IMR-90 (cell line): ENCODE results near the gene BPTF. TPM values are rescaled to one million over a fixed set of nuclear protein-coding genes. Genes with fewer than 3 reads are reported as not detected.
A peak's percentile ranks its signal among the peaks of the same experiment; 100 is the strongest.

Experiments used
- ATAC-seq: fragments of 200-7000 bp; cut with Tn5 transposase; 2 replicates; pipeline ENCODE4 v1.9.1; 2020; ENCODE audit warnings: low read depth, mild to moderate bottlenecking, moderate library complexity
- BruUV-seq: library from RNA; stranded (reverse); fragments of 400-500 nt; replicated peaks from 2 replicates; lab custom pipeline; 2021; lab: Mats Ljungman, UMichigan
- CTCF ChIA-PET: fragments of 300-600 bp; formaldehyde crosslinking; extraction: SDS; loops from one replicate; lab custom pipeline; 2021; ENCODE audit warnings: antibody characterized with exemption; lab: Yijun Ruan, JAX
- POLR2A ChIA-PET: fragments of 300-600 bp; sonication (Branson Sonifier 250); formaldehyde crosslinking; loops from one replicate; lab custom pipeline; 2022; ENCODE audit warnings: antibody characterized with exemption; ENCODE audit not compliant: unreplicated experiment; lab: Charles Lee
- DNase-seq: peaks from one replicate; pipeline ENCODE4 v3.0.0; 2013
- H2AFZ ChIP-seq: replicated peaks from 2 replicates; pipeline ENCODE3; 2013; ENCODE audit warnings: low read length, mild to moderate bottlenecking; ENCODE audit not compliant: poor library complexity
- H2AK5ac ChIP-seq: 2 replicates; pipeline ENCODE4 v1.6.1; 2013; ENCODE audit warnings: low read depth, low read length, inconsistent platforms
- H2AK9ac ChIP-seq: replicated peaks from 2 replicates; pipeline ENCODE3; 2013; ENCODE audit warnings: mild to moderate bottlenecking, low read depth, low read length, moderate library complexity; ENCODE audit not compliant: poor library complexity
- H2BK120ac ChIP-seq: 2 replicates; pipeline ENCODE4 v1.6.1; 2013; ENCODE audit warnings: low read depth, low read length, inconsistent platforms
- H2BK15ac ChIP-seq: 3 replicates; pipeline ENCODE4 v1.6.1; 2013; ENCODE audit warnings: low read depth, low read length, inconsistent platforms
- H2BK20ac ChIP-seq: 2 replicates; pipeline ENCODE4 v1.6.1; 2013; ENCODE audit warnings: low read depth, mild to moderate bottlenecking, inconsistent platforms, low read length, moderate library complexity
- H2BK5ac ChIP-seq: 2 replicates; pipeline ENCODE4 v1.6.1; 2013; ENCODE audit warnings: mild to moderate bottlenecking, low read depth, low read length, inconsistent platforms; ENCODE audit not compliant: poor library complexity, severe bottlenecking
- H3K14ac ChIP-seq: replicated peaks from 2 replicates; pipeline ENCODE4 v1.6.1; 2013; ENCODE audit warnings: low read depth, low read length, inconsistent platforms
- H3K18ac ChIP-seq: 2 replicates; pipeline ENCODE4 v1.6.1; 2013; ENCODE audit warnings: low read depth, low read length, control low read depth
- H3K23ac ChIP-seq: 2 replicates; pipeline ENCODE4 v1.6.1; 2013; ENCODE audit warnings: low read depth, low read length, inconsistent platforms
- H3K27ac ChIP-seq: 2 replicates; pipeline ENCODE4 v1.5.1; 2013; ENCODE audit warnings: mild to moderate bottlenecking, control low read depth, low read length; ENCODE audit not compliant: insufficient read depth
- H3K27me3 ChIP-seq: 2 replicates; pipeline ENCODE4 v1.6.1; 2013; ENCODE audit warnings: low read length; ENCODE audit not compliant: control insufficient read depth, insufficient read depth
- H3K36me3 ChIP-seq: 2 replicates; pipeline ENCODE4 v1.6.1; 2013; ENCODE audit warnings: low read length, mixed read lengths; ENCODE audit not compliant: control insufficient read depth, insufficient read depth
- H3K4ac ChIP-seq: 2 replicates; pipeline ENCODE4 v1.6.1; 2013; ENCODE audit warnings: low read depth, low read length, inconsistent platforms
- H3K4me1 ChIP-seq: 2 replicates; pipeline ENCODE4 v1.6.1; 2013; ENCODE audit warnings: low read length, mixed read lengths; ENCODE audit not compliant: control insufficient read depth, insufficient read depth
- H3K4me2 ChIP-seq: 2 replicates; pipeline ENCODE4 v1.6.1; 2013; ENCODE audit warnings: low read depth, mild to moderate bottlenecking, control low read depth, low read length, moderate library complexity
- H3K4me3 ChIP-seq: 2 replicates; pipeline ENCODE4 v1.5.1; 2013; ENCODE audit warnings: low read depth, mild to moderate bottlenecking, control low read depth, low read length, moderate library complexity; ENCODE audit not compliant: insufficient read depth
- H3K56ac ChIP-seq: 2 replicates; pipeline ENCODE4 v1.6.1; 2013; ENCODE audit warnings: low read length, inconsistent platforms; ENCODE audit not compliant: insufficient read depth; ENCODE audit errors: extremely low read depth
- H3K79me1 ChIP-seq, 2 experiments: 2 replicates each; pipeline ENCODE4 v1.6.1; 2013; ENCODE audit warnings: low read length in 2 of 2, inconsistent platforms in 1 of 2, low read depth in 1 of 2
- H3K9ac ChIP-seq: 2 replicates; pipeline ENCODE4 v1.6.1; 2013; ENCODE audit warnings: low read depth, low read length, control low read depth
- H3K9me1 ChIP-seq: 2 replicates; pipeline ENCODE4 v1.6.1; 2013; ENCODE audit warnings: low read length, inconsistent platforms; ENCODE audit not compliant: insufficient read depth
- H3K9me3 ChIP-seq: 2 replicates; pipeline ENCODE4 v1.6.1; 2013; ENCODE audit warnings: low read length; ENCODE audit not compliant: control insufficient read depth, insufficient read depth
- H4K20me1 ChIP-seq: 2 replicates; pipeline ENCODE4 v1.6.1; 2013; ENCODE audit warnings: low read length, inconsistent platforms; ENCODE audit not compliant: insufficient read depth
- H4K5ac ChIP-seq: 2 replicates; pipeline ENCODE4 v1.6.1; 2013; ENCODE audit warnings: mild to moderate bottlenecking, low read depth, low read length, control low read depth
- H4K8ac ChIP-seq, 2 experiments: 2 replicates each; pipeline ENCODE4 v1.6.1; 2013; ENCODE audit warnings: low read depth in 2 of 2, low read length in 2 of 2, control low read depth in 1 of 2, inconsistent platforms in 1 of 2
- H4K91ac ChIP-seq: 2 replicates; pipeline ENCODE4 v1.6.1; 2013; ENCODE audit warnings: low read depth, low read length, inconsistent platforms; ENCODE audit not compliant: insufficient read depth
- BHLHE40 ChIP-seq: fragments of 150-350 bp; IDR thresholded peaks from 2 replicates; pipeline ENCODE4 v1.6.1; 2016; ENCODE audit warnings: mild to moderate bottlenecking, low read depth, low read length
- CEBPB ChIP-seq: IDR thresholded peaks from 2 replicates; pipeline ENCODE4 v1.6.1; 2012; ENCODE audit warnings: low read depth, low read length, improper control_type of control experiment
- MAZ ChIP-seq: IDR thresholded peaks from 2 replicates; pipeline ENCODE4 v1.6.1; 2012; ENCODE audit warnings: low read depth, mild to moderate bottlenecking, low read length, improper control_type of control experiment, moderate library complexity, borderline replicate concordance
- MXI1 ChIP-seq: IDR thresholded peaks from 2 replicates; pipeline ENCODE4 v1.6.1; 2012; ENCODE audit warnings: low read depth, mild to moderate bottlenecking, low read length, moderate library complexity, borderline replicate concordance
- NFE2L2 ChIP-seq: fragments of 150-350 bp; IDR thresholded peaks from 2 replicates; pipeline ENCODE4 v1.6.1; 2016; ENCODE audit warnings: low read depth, mild to moderate bottlenecking, low read length
- RAD21 ChIP-seq: IDR thresholded peaks from 2 replicates; pipeline ENCODE4 v1.6.1; 2012; ENCODE audit warnings: low read length, improper control_type of control experiment
- RCOR1 ChIP-seq: IDR thresholded peaks from 2 replicates; pipeline ENCODE4 v1.6.1; 2012; ENCODE audit warnings: mild to moderate bottlenecking, low read length, improper control_type of control experiment; ENCODE audit not compliant: insufficient replicate concordance
- RFX5 ChIP-seq: IDR thresholded peaks from 2 replicates; pipeline ENCODE4 v1.8.0; 2012; ENCODE audit warnings: low read depth, mild to moderate bottlenecking, low read length, moderate library complexity
- SMC3 ChIP-seq: fragments of 150-350 bp; IDR thresholded peaks from 2 replicates; pipeline ENCODE4 v1.6.1; 2016; ENCODE audit warnings: low read depth, mild to moderate bottlenecking, antibody characterized with exemption, low read length, moderate library complexity
- WGBS, 2 experiments: methylation state at CpG; one replicate each; pipeline versions ENCODE4 v1.1.5 to v1.1.7; 2013; ENCODE audit warnings: missing lambda C conversion rate in 2 of 2; ENCODE audit not compliant: insufficient read length in 1 of 2; ENCODE audit errors: extremely low coverage in 2 of 2; 5-methylcytosine and 5-hydroxymethylcytosine counted together
- dilution Hi-C: fragments of 300-500 bp; cut with HindIII; formaldehyde crosslinking; loops from one replicate; pipeline ENCODE4 v1.14.3; 2018; ENCODE audit warnings: low sequenced_read_pairs; ENCODE audit not compliant: unreplicated experiment
- in situ Hi-C: fragments of 300-500 bp; cut with MboI; formaldehyde crosslinking; loops from 3 replicates; pipeline ENCODE4 v1.14.3; 2019; ENCODE audit warnings: low sequenced_read_pairs, inconsistent platforms, mixed read lengths
- intact Hi-C: fragments of 100-400 bp; cut with micrococcal nuclease; formaldehyde crosslinking; loops from 2 replicates; pipeline ENCODE4 v1.10.0; 2022
- polyA plus RNA-seq, 3 experiments: library from polyadenylated mRNA; depleted of rRNA; stranded (reverse); fragments of >200 nt; gene quantifications; 2 replicates each; pipeline ENCODE4 v1.2.3, GENCODE V29; 2012; ENCODE audit warnings: low replicate concordance in 1 of 3
- total RNA-seq: library from RNA; depleted of rRNA; stranded (reverse); fragments of >200 nt; gene quantifications from 2 replicates; pipeline ENCODE4 v1.2.3, GENCODE V29; 2012
- TF ChIP-seq, protein P1 (sequence below): conservative IDR thresholded peaks from 2 replicates; pipeline ENCODE4 v1.5.1; 2012; ENCODE audit warnings: mild to moderate bottlenecking, low read depth, low read length, improper control_type of control experiment
- TF ChIP-seq, protein P2 (sequence below): fragments of 150-350 bp; IDR thresholded peaks from 2 replicates; pipeline ENCODE4 v1.6.1; 2016; ENCODE audit warnings: low read depth, mild to moderate bottlenecking, low read length, moderate library complexity, borderline replicate concordance

BPTF gene
- total and polyA plus RNA-seq, 2 of the 4 experiments (the other 2 are of a cell fraction) = 32.3 to 35.7 TPM

DNA sequence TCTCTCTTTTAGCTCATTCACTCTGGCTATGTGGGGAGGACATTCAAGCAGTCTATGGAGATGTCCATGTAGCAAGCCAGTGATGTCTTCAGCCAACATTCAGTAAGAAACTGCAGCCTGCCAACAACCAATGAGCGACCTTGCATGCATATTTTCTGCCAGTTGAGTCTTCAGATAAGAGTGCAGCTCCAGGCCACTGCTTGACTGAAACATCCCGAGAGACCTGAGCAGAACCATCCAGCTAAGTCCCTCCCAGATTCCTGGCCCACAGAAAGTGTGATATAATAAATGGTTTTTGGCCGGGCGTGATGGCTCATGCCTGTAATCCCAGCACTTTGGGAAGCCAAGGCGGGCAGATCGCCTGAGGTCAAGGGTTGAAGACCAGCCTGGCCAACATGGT lies 181.5 kb downstream of the BPTF start:
- Histone ChIP-seq H4K8ac (no peak overlapping the region), H4K91ac (no peak overlapping the region)

More for the DNA sequence above, 181.5 kb downstream of the BPTF start:
- BruUV-seq = no TSS peak
- H2AFZ ChIP-seq = no peak overlapping the region
- H3K36me3 ChIP-seq = no peaks in the 10 kb centered on the region
- in situ Hi-C loops (no loop called here), intact Hi-C loops (no loop called here), dilution Hi-C loops (no loop called here)
- no peak overlapping the region for H2BK5ac ChIP-seq
- no peak overlapping the region for H3K56ac ChIP-seq
- DNase-seq (no peak), ATAC-seq (peak; percentile 32; the same call in 1 of the 2 replicates)
- no peak overlapping the region for H3K14ac ChIP-seq
- H3K79me1 ChIP-seq = no peaks in the 10 kb centered on the region
- H3K27ac ChIP-seq = no peak overlapping the region
- H3K4me3 ChIP-seq = no peak overlapping the region
- ChIA-PET CTCF (no interaction called here), POLR2A (no interaction called here)
- no peaks in the 10 kb centered on the region for H3K4me1 ChIP-seq
- H2AK5ac ChIP-seq = no peak overlapping the region
- H3K4ac ChIP-seq = no peak overlapping the region
- no peak overlapping the region for H2BK20ac ChIP-seq
- no peak overlapping the region for H3K4me2 ChIP-seq
- no peak overlapping the region for H3K18ac ChIP-seq
- 50% methylated on average over 1 of the region's 6 CpGs; no CpG with 5 or more reads in 1 of the 2 experiments for WGBS, 2 experiments
- no peak overlapping the region for H2BK120ac ChIP-seq
- H2AK9ac ChIP-seq = no peak overlapping the region
- no peak overlapping the region for H3K23ac ChIP-seq
- no peak overlapping the region for H3K9ac ChIP-seq
- H3K9me1 ChIP-seq = no peaks in the 10 kb centered on the region
- H3K27me3 ChIP-seq = no peaks in the 10 kb centered on the region
- H4K20me1 ChIP-seq = no peaks in the 10 kb centered on the region
- TF ChIP-seq, protein P1, sequence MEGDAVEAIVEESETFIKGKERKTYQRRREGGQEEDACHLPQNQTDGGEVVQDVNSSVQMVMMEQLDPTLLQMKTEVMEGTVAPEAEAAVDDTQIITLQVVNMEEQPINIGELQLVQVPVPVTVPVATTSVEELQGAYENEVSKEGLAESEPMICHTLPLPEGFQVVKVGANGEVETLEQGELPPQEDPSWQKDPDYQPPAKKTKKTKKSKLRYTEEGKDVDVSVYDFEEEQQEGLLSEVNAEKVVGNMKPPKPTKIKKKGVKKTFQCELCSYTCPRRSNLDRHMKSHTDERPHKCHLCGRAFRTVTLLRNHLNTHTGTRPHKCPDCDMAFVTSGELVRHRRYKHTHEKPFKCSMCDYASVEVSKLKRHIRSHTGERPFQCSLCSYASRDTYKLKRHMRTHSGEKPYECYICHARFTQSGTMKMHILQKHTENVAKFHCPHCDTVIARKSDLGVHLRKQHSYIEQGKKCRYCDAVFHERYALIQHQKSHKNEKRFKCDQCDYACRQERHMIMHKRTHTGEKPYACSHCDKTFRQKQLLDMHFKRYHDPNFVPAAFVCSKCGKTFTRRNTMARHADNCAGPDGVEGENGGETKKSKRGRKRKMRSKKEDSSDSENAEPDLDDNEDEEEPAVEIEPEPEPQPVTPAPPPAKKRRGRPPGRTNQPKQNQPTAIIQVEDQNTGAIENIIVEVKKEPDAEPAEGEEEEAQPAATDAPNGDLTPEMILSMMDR = no peak
- TF ChIP-seq MXI1 (no peak), RAD21 (no peak), BHLHE40 (no peak), MAZ (no peak), RCOR1 (no peak), CEBPB (no peak), SMC3 (no peak), RFX5 (no peak), NFE2L2 (no peak)
- TF ChIP-seq, protein P2, sequence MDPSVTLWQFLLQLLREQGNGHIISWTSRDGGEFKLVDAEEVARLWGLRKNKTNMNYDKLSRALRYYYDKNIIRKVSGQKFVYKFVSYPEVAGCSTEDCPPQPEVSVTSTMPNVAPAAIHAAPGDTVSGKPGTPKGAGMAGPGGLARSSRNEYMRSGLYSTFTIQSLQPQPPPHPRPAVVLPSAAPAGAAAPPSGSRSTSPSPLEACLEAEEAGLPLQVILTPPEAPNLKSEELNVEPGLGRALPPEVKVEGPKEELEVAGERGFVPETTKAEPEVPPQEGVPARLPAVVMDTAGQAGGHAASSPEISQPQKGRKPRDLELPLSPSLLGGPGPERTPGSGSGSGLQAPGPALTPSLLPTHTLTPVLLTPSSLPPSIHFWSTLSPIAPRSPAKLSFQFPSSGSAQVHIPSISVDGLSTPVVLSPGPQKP = no peak
- H4K5ac ChIP-seq = no peak overlapping the region
- no peak overlapping the region for H2BK15ac ChIP-seq
- H3K9me3 ChIP-seq = no peaks in the 10 kb centered on the region
